OCI-LY3 (cell line): ENCODE measurements around the gene COL8A2.

Experiments used
- CTCF ChIP-seq: fragments of 200-600, 300-600 bp; sonication (generic); IDR thresholded peaks from 2 replicates; pipeline ENCODE4 v1.5.1; 2014; ENCODE audit warnings: antibody characterized with exemption, low read length, low read depth
- EZH2phosphoT487 ChIP-seq: fragments of 200-600 bp; shearing (Covaris generic); IDR thresholded peaks from 2 replicates; pipeline ENCODE4 v1.6.1; 2018; ENCODE audit warnings: antibody characterized with exemption, mixed run types, low read depth

- TF ChIP-seq CTCF (no peak), EZH2phosphoT487 (no peak)
Measured at GRCh38 chr1:36133484-36133883, 8.5 kb upstream of the COL8A2 start.
